NCI-H1105 (cell line): ENCODE data around the gene ZNF358.

ENCODE experiments used
- DNase-seq: peaks from one replicate; lab custom pipeline; 2025; lab: John Stamatoyannopoulos, UW

The ZNF358 gene

DNA sequence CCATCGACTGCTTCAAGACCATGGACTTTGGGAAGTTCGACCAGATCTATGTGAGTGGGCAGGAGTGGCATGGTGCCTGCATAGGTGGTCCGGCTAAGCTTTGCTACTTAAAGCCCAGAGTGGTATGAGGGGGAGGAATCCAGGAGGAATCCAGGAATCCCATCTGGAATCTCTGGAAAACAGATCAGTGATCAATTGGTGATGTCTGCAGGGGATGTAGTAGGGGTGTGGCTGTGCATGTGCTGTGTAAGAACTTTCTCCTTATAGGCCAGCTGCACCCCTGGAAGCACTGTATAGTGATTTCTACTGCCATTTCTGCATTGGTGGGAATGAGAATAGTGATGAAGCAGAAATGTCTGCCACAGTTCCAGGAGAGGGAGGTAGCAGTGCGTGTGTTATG is 43.2 kb downstream of the ZNF358 start:
- no peak for DNase-seq

DNA sequence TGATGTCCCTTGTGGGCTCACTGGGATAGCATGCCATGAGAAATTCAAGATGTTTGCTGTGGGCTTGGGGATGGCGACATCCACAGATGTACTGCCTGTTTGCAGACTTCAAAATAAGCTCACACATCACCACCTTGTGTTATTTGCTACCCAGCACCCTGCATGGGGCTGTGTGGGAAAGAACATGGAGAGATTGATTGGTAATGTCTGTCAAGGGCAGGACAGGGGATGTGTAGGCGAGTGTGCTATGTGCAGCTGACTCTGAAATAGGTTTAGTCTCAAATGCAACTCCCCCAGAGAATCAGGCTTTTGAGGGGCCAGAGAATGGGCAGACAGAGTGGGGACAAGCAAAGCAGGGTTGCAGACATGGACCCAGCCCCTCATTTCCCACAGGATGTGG is 44.4 kb downstream of the ZNF358 start:
- DNase-seq, result no peak

DNA sequence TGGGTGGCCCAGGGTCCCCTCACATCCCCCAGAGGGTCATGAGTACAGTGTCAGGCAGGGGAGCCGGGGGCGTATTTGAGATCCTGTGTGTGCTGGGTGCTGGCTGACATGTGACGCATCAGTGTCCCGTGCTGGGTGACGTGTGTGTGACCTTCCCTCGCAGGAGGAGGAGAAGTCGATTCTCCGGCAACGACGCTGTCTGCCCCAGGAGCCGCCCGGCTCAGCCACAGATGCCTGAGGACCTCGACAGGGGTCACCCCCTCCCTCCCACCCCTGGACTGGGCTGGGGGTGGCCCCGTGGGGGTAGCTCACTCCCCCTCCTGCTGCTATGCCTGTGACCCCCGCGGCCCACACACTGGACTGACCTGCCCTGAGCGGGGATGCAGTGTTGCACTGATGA is 45.4 kb downstream of the ZNF358 start:
- DNase-seq, result no peak

DNA sequence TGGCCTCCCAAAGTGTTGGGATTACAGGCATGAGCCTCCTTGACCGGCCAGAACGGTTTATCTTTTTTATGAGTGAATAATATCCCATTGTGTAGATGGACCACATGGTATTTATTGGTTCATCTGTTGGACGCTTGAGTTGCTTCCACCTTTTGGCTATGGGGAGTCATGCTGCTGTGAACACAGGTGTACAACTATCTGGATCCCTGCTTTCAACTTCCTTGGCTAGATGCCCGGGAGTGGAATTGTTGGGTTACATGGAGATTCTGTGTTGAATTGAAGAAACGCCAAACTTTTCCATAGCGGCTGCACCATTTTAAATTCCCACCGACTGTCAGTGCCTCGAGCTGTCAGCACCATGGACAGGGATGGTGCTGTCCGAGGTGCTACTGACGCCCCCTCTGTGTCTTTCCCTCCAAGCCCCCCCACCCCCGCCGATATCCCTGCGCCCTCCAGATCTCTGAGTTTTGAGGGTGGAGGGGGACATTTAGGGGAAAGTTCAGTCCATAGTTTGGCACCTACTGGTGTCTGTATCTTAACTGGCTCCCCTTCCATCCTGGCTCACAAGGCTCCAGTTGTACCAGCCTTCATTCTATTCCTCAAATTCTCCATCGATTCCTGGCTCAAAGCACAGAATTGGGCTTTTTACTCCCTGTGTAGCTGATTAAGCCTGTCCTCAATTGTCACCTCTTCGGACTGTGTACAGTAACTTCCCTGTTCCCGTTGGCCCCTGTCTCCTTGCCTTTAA is 46.9 kb downstream of the ZNF358 start:
- DNase-seq, result no peak

DNA sequence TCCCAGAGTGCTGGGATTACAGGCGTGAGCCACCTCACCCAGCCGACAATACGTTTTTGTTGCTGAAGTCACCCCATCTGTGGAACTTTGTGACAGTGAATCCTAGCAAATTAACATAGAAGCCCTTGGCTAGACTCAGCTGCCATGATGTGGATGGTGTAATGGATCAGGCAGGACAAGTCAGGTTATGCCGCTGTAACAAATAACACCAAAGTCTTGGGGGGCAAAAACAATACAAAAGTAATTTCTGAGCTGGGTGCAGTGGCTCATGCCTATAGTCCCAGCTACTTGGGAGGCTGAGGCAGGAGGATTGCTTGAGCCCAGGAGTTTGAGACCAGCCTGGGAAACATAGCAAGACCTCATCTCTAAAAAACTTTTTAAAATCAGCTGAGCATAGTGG is 49.0 kb downstream of the ZNF358 start:
- DNase-seq, result no peak

DNA sequence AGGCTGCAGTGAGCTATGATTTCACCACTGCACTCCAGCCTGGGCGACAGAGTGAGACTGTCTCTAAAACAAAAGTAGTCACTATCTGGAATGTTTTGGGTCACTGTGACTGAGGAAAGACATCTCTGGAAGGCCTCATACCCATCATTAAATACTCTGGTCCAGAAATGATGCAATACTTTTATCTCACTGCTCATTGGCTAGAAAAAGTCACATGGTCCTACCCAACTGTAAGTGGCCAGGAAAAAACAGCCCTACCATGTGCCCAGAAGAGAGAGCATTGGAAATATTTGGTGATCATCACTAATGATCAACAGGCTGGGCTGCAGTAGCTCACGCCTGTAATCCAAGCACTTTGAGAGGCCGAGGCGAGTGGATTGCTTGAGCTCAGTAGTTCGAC is 49.4 kb downstream of the ZNF358 start:
- no peak for DNase-seq
